MM.1S (cell line): ENCODE results near the gene ECHS1.

Experiments
- DNase-seq: peaks from one replicate; pipeline ENCODE4 v3.0.0-alpha.2; 2015
- H2AFZ ChIP-seq: fragments of 300-600 bp; sonication (generic); 2 replicates; pipeline ENCODE4 v1.6.0; 2016; ENCODE audit warnings: antibody characterized with exemption, low read length
- H3F3A ChIP-seq: fragments of 300-600 bp; sonication (generic); 2 replicates; pipeline ENCODE4 v1.6.1; 2016; ENCODE audit warnings: mild to moderate bottlenecking, antibody characterized with exemption, low read length, moderate library complexity, mixed read lengths; ENCODE audit not compliant: insufficient read depth
- H3K27ac ChIP-seq: fragments of 300-600 bp; sonication (generic); 2 replicates; pipeline ENCODE4 v1.5.1; 2016; ENCODE audit warnings: mild to moderate bottlenecking, low read length
- H3K27me3 ChIP-seq: fragments of 300-600 bp; sonication (generic); replicated peaks from 2 replicates; pipeline ENCODE4 v1.6.0; 2016; ENCODE audit warnings: low read length; ENCODE audit not compliant: insufficient read depth
- H3K36me3 ChIP-seq: fragments of 300-600 bp; sonication (generic); replicated peaks from 2 replicates; pipeline ENCODE4 v1.6.1; 2016; ENCODE audit warnings: mild to moderate bottlenecking, low read length, mixed read lengths; ENCODE audit not compliant: insufficient read depth
- H3K4me1 ChIP-seq: fragments of 300-600 bp; sonication (generic); 2 replicates; pipeline ENCODE4 v1.6.1; 2016; ENCODE audit warnings: low read length, mixed read lengths
- H3K4me2 ChIP-seq: fragments of 300-600 bp; sonication (generic); 2 replicates; pipeline ENCODE4 v1.6.0; 2016; ENCODE audit warnings: low read depth, low read length
- H3K4me3 ChIP-seq: fragments of 300-600 bp; sonication (generic); 2 replicates; pipeline ENCODE4 v1.5.1; 2016; ENCODE audit warnings: low read length, mixed read lengths
- H3K79me2 ChIP-seq: fragments of 300-600 bp; sonication (generic); 2 replicates; pipeline ENCODE4 v1.6.1; 2016; ENCODE audit warnings: mixed run types, low read length, mixed read lengths
- H3K9ac ChIP-seq: fragments of 300-600 bp; sonication (generic); 2 replicates; pipeline ENCODE4 v1.6.1; 2016; ENCODE audit warnings: low read length, mixed read lengths
- H3K9me2 ChIP-seq: fragments of 300-600 bp; sonication (generic); replicated peaks from 2 replicates; pipeline ENCODE4 v1.6.1; 2016; ENCODE audit warnings: mild to moderate bottlenecking, low read length, mixed read lengths; ENCODE audit not compliant: insufficient read depth
- H3K9me3 ChIP-seq: fragments of 300-600 bp; sonication (generic); replicated peaks from 2 replicates; pipeline ENCODE4 v1.6.1; 2016; ENCODE audit warnings: mild to moderate bottlenecking, low read length, mixed read lengths; ENCODE audit not compliant: insufficient read depth
- H4K20me1 ChIP-seq: fragments of 300-600 bp; sonication (generic); 2 replicates; pipeline ENCODE4 v1.6.1; 2016; ENCODE audit warnings: mild to moderate bottlenecking, low read length, moderate library complexity, mixed read lengths; ENCODE audit not compliant: insufficient read depth
- CTCF ChIP-seq: fragments of 300-600 bp; sonication (generic); IDR thresholded peaks from 2 replicates; pipeline ENCODE4 v1.5.1; 2016; ENCODE audit warnings: antibody characterized with exemption, low read length, mixed read lengths
- EZH2 ChIP-seq: fragments of 300-600 bp; sonication (generic); optimal IDR thresholded peaks from 2 replicates; pipeline ENCODE3; 2017; ENCODE audit warnings: low read depth, mild to moderate bottlenecking, antibody characterized with exemption, low read length, mixed read lengths
- EZH2phosphoT487 ChIP-seq: fragments of 300-600 bp; sonication (generic); IDR thresholded peaks from 2 replicates; pipeline ENCODE4 v1.6.1; 2018; ENCODE audit warnings: antibody characterized with exemption, low read length

The ECHS1 gene

GRCh38 chr10:133326223-133326551 lies 47.0 kb downstream of the ECHS1 start:
- Histone ChIP-seq H3K9me3 (no peaks in the 10 kb centered on the region), H2AFZ (no peak overlapping the region), H3K4me3 (no peak overlapping the region), H3K36me3 (no peaks in the 10 kb centered on the region), H3K79me2 (no peaks in the 10 kb centered on the region), H3F3A (no peaks in the 10 kb centered on the region), H4K20me1 (no peaks in the 10 kb centered on the region), H3K27me3 (peaks cover 52% of the 10 kb centered on the region), H3K9me2 (no peaks in the 10 kb centered on the region), H3K9ac (no peak overlapping the region), H3K4me2 (no peak overlapping the region), H3K27ac (no peak overlapping the region), H3K4me1 (no peaks in the 10 kb centered on the region)
- DNase-seq = no peak
- no peak for TF ChIP-seq EZH2
- TF ChIP-seq CTCF = no peak
- TF ChIP-seq EZH2phosphoT487 = no peak

GRCh38 chr10:133325440-133326222 lies 47.5 kb downstream of the ECHS1 start:
- peak overlapping the region; percentile 47; the same call in 1 of the 2 replicates for H3K4me2 ChIP-seq
- no peak for DNase-seq
- no peaks in the 10 kb centered on the region for H3K36me3 ChIP-seq
- H2AFZ ChIP-seq = no peak overlapping the region
- no peaks in the 10 kb centered on the region for H3F3A ChIP-seq
- no peaks in the 10 kb centered on the region for H3K4me1 ChIP-seq
- H3K9me3 ChIP-seq = no peaks in the 10 kb centered on the region
- no peaks in the 10 kb centered on the region for H3K79me2 ChIP-seq
- H3K27ac ChIP-seq = no peak overlapping the region
- H3K9ac ChIP-seq = no peak overlapping the region
- no peak overlapping the region for H3K4me3 ChIP-seq
- H4K20me1 ChIP-seq = no peaks in the 10 kb centered on the region
- peaks cover 46% of the 10 kb centered on the region for H3K27me3 ChIP-seq
- no peaks in the 10 kb centered on the region for H3K9me2 ChIP-seq
- TF ChIP-seq EZH2 (no peak), CTCF (no peak), EZH2phosphoT487 (no peak)

GRCh38 chr10:133324857-133325260 lies 48.3 kb downstream of the ECHS1 start:
- 0 out of 2 replicates have a peak overlapping the region, but pooled peaks have one; percentile 9 for H3K4me3 ChIP-seq
- no peak overlapping the region for H3K27ac ChIP-seq
- peaks cover 46% of the 10 kb centered on the region for H3K27me3 ChIP-seq
- no peak for DNase-seq
- H3K9ac ChIP-seq = no peak overlapping the region
- no peaks in the 10 kb centered on the region for H3K36me3 ChIP-seq
- H3K9me2 ChIP-seq = no peaks in the 10 kb centered on the region
- H3K9me3 ChIP-seq = no peaks in the 10 kb centered on the region
- peak overlapping the region; percentile 47; the same call in 1 of the 2 replicates for H3K4me2 ChIP-seq
- TF ChIP-seq CTCF = no peak
- TF ChIP-seq EZH2phosphoT487 = no peak
- TF ChIP-seq EZH2 = no peak
- H3K79me2 ChIP-seq = no peaks in the 10 kb centered on the region
- H2AFZ ChIP-seq = 0 out of 2 replicates have a peak overlapping the region, but pooled peaks have one; percentile 35
- no peaks in the 10 kb centered on the region for H3K4me1 ChIP-seq
- H3F3A ChIP-seq = no peaks in the 10 kb centered on the region
- no peaks in the 10 kb centered on the region for H4K20me1 ChIP-seq
